Cardiac muscle cell (in vitro differentiated cells and primary cell): ENCODE results near the gene SLC9A3. TPM values are rescaled to one million over a fixed set of nuclear protein-coding genes. Genes with fewer than 3 reads are reported as not detected.
"Not testable (repeated sequence)": the region's sequence is repeated elsewhere in the genome, so short reads cannot be mapped to it uniquely, and the experiment has no call there.

Experiments
- DNase-seq, 2 donors: peaks; one replicate each; pipeline versions ENCODE4 v3.0.0 to v3.0.0-alpha.2; 2010 to 2017; ENCODE audit warnings: low read depth in 1 of 2, low spot score in 1 of 2
- H3K27ac ChIP-seq: fragments of 200-600 bp; sonication (generic); 2 replicates; pipeline ENCODE4 v1.5.1; 2016
- H3K27me3 ChIP-seq: fragments of 200-600 bp; sonication (generic); 2 replicates; pipeline ENCODE4 v1.6.0; 2016; ENCODE audit warnings: control low read depth
- H3K36me3 ChIP-seq: fragments of 200-600 bp; sonication (generic); 2 replicates; pipeline ENCODE4 v1.5.1; 2016; ENCODE audit warnings: control low read depth
- H3K4me1 ChIP-seq: fragments of 200-600 bp; sonication (generic); 2 replicates; pipeline ENCODE4 v1.8.1; 2017; ENCODE audit warnings: low read depth, mild to moderate bottlenecking, mixed run types
- H3K4me3 ChIP-seq: fragments of 200-600 bp; sonication (generic); 2 replicates; pipeline ENCODE4 v1.5.1; 2016; ENCODE audit warnings: mild to moderate bottlenecking
- H3K9me3 ChIP-seq: fragments of 200-600 bp; sonication (generic); 2 replicates; pipeline ENCODE4 v1.5.1; 2017; ENCODE audit warnings: low read depth, mild to moderate bottlenecking, control low read depth
- polyA plus RNA-seq: library from polyadenylated mRNA; unstranded; fragments of >200 nt; fragmentation: Nextera tagmentation; extraction: Ambion mirVana; gene quantifications from 2 replicates; pipeline ENCODE4 v1.2.1, GENCODE V29; 2016
- total RNA-seq: library from RNA; depleted of rRNA; stranded (reverse); fragments of >200 nt; gene quantifications from 2 replicates; pipeline ENCODE4 v1.2.3, GENCODE V29; 2016
- TF ChIP-seq, protein P1 (sequence below): IDR thresholded peaks from 2 replicates; pipeline ENCODE4 v1.5.1; 2012; ENCODE audit warnings: low read depth, mild to moderate bottlenecking, low read length

Gene SLC9A3
- total and polyA plus RNA-seq, 2 experiments from 2014 or later = 4.8 to 15.3 TPM

DNA sequence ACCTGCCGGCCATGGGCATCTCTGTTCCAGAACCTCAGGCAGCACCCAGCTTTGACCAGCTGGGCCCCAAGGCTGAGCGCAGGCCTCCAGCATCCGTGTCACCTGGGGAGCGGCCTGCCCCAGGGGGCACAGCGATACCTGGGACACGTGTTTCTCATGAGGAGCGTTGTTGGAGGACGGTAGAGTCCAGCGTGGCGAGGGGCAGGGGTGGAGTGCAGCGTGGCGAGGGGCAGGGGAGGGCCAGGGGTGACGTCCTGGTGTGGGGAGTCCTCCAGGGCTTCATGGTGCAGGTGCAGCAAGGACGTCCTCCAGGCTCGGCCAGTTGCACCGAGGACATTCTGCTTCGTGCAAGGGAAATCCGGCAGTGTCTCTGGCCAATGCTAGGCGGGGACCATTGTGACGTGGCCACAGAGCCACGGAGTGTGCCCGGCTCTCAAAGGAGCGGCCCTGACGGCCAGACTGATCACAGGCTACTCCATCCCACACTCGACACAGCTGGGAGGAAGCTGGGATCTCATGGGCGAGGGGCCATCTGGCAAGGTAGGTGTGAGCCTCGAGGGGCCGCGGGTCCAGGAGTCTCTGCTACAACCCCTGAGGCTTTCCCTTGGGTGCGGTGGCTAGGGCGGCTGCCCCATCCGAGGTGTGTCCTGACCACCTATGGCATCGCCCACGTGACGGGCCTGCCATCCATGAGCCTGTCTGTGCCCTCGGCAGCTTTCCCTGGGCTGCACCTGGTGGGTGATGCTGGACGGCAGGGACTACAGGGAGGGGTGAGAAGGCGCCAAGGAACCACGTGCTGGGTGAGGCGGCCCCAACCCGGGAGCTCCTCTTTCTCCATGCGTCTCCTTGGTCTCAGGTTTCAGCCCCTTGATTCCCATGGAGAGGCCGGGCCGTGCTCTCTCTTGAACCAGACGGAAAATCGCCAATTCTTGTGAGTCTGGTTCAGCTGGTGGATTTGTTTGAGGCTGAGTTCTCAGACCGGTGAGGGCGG lies 33.8 kb downstream of the SLC9A3 start:
- TF ChIP-seq, protein P1, sequence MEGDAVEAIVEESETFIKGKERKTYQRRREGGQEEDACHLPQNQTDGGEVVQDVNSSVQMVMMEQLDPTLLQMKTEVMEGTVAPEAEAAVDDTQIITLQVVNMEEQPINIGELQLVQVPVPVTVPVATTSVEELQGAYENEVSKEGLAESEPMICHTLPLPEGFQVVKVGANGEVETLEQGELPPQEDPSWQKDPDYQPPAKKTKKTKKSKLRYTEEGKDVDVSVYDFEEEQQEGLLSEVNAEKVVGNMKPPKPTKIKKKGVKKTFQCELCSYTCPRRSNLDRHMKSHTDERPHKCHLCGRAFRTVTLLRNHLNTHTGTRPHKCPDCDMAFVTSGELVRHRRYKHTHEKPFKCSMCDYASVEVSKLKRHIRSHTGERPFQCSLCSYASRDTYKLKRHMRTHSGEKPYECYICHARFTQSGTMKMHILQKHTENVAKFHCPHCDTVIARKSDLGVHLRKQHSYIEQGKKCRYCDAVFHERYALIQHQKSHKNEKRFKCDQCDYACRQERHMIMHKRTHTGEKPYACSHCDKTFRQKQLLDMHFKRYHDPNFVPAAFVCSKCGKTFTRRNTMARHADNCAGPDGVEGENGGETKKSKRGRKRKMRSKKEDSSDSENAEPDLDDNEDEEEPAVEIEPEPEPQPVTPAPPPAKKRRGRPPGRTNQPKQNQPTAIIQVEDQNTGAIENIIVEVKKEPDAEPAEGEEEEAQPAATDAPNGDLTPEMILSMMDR = no peak
- Histone ChIP-seq H3K27me3 (peaks cover 36% of the 10 kb centered on the region), H3K4me3 (no peak overlapping the region), H3K36me3 (no peaks in the 10 kb centered on the region), H3K27ac (no peak overlapping the region), H3K4me1 (no peaks in the 10 kb centered on the region), H3K9me3 (no peaks in the 10 kb centered on the region)
- DNase-seq = no peak

DNA sequence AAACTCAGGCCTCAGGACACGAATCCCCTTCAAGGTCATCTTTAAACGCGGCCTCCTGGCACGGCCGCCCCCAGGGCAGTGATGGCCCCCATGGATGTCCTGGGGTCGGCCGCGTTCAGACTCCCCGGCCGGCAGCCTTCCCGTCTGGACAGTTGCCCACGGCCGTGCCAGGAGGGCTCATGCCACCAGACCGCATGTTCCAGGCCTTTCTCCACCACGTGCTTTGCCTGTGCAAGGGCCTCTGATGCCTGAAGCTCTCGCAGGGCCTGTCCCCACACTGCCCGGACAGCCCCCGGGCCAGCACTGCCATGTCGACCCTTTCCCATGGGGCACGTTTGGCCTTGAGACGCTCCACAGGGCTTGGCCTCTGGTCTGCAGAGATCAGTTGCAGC lies 34.6 kb downstream of the SLC9A3 start:
- TF ChIP-seq, protein P1 = no peak
- Histone ChIP-seq H3K27me3 (peaks cover 30% of the 10 kb centered on the region), H3K36me3 (no peaks in the 10 kb centered on the region), H3K27ac (peak overlapping the region; percentile 37), H3K4me1 (no peaks in the 10 kb centered on the region), H3K4me3 (no peak overlapping the region), H3K9me3 (no peaks in the 10 kb centered on the region)
- no peak for DNase-seq

DNA sequence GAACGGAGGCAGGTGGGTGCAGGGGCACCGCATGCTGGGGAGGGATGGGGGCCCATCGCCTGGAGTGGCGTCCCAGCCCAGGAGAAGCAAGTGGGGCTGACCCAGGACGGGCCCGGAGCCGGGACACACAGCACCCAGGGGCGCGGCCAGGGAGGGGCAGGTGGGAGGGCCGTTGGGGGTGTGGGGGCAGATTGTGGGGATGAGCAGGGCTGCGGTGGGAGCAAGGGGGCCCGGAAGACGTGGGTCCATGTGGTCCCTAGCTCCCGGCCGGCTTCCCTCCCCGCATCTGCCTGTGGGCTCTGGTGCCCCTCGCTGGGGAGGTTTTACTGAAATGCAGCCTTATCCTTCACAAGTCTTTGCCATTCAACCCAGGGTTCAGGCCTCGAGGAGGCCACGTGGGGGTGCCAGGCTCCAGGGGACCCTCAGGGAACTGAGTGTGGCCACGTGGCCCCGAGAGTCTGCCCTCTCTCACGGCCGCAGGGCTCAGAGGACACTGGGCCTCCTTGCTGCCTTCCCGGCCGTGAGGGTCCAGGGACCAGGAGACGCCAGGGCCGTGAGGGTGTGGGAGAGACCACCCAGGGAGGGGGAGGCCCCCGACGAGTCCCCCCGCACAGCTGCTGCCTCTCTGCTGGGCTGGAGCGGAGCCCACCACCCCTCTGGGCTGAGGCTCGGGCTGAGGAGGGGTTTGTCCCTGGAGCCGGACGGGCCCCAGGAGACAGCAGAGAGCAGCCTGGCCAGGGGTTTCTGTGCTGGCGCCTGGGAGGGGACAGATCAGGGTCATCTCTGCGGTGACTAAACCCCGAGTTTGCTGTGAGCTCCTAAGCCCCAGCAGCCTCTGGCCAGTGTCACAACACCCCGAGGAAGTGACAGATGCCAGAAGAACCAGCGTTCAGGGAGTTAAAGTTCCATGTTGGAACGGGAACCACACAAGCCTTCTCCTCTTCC lies 35.2 kb downstream of the SLC9A3 start:
- Histone ChIP-seq H3K36me3 (no peaks in the 10 kb centered on the region), H3K9me3 (no peaks in the 10 kb centered on the region), H3K27ac (peak overlapping the region; percentile 37), H3K4me3 (no peak overlapping the region), H3K27me3 (peaks cover 24% of the 10 kb centered on the region), H3K4me1 (no peaks in the 10 kb centered on the region)
- TF ChIP-seq, protein P1 = no peak
- peak in 1 of 2 donors; percentile 48 for DNase-seq

DNA sequence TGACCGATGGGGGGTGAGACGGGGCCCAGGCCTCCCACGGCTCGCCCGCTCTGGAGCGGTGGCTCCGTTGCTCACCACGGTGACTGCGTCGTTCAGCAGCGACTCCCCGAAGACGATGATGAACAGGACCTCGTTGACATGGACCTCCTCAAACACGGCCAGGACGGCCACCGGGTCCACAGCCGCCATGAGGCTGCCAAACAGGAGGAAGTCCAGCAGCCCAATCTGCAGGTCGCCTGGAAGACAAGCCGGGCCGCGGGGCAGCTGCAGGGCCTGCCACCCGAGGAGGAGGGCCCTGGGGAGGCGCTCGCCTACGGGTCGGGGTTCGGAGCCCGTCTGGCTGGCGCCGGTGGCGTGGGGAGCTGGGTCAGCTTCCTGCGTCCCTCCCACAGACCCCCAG lies 36.0 kb downstream of the SLC9A3 start:
- DNase-seq = no peak
- TF ChIP-seq, protein P1 = no peak
- Histone ChIP-seq H3K36me3 (no peaks in the 10 kb centered on the region), H3K27me3 (peaks cover 16% of the 10 kb centered on the region), H3K27ac (no peak overlapping the region), H3K9me3 (no peaks in the 10 kb centered on the region), H3K4me1 (no peaks in the 10 kb centered on the region), H3K4me3 (no peak overlapping the region)

DNA sequence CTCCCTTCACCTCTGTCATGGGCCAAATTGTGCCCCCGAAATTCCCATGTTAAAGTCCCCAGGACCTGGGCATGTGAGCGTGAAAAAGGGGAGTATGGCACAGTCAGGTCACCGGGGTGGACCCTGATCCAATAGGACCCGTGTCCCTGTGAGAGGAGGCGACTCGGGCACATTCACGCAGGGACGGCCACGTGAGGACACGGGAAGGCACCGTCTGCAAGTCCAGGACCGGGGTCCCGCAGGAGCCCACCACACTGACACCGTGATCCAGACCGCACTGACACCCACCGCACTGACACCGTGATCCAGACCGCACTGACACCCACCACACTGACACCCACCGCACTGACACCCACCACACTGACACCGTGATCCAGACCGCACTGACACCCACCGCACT lies 37.7 kb downstream of the SLC9A3 start:
- DNase-seq, H3K4me1 ChIP-seq, H3K36me3 ChIP-seq, H3K4me3 ChIP-seq, H3K9me3 ChIP-seq, H3K27ac ChIP-seq, H3K27me3 ChIP-seq: not testable (repeated sequence)
